MM.1S (cell line): ENCODE results near the gene CD52.

Source experiments
- DNase-seq: peaks from one replicate; pipeline ENCODE4 v3.0.0-alpha.2; 2015
- H2AFZ ChIP-seq: fragments of 300-600 bp; sonication (generic); 2 replicates; pipeline ENCODE4 v1.6.0; 2016; ENCODE audit warnings: antibody characterized with exemption, low read length
- H3F3A ChIP-seq: fragments of 300-600 bp; sonication (generic); 2 replicates; pipeline ENCODE4 v1.6.1; 2016; ENCODE audit warnings: mild to moderate bottlenecking, antibody characterized with exemption, low read length, moderate library complexity, mixed read lengths; ENCODE audit not compliant: insufficient read depth
- H3K27ac ChIP-seq: fragments of 300-600 bp; sonication (generic); 2 replicates; pipeline ENCODE4 v1.5.1; 2016; ENCODE audit warnings: mild to moderate bottlenecking, low read length
- H3K27me3 ChIP-seq: fragments of 300-600 bp; sonication (generic); replicated peaks from 2 replicates; pipeline ENCODE4 v1.6.0; 2016; ENCODE audit warnings: low read length; ENCODE audit not compliant: insufficient read depth
- H3K36me3 ChIP-seq: fragments of 300-600 bp; sonication (generic); replicated peaks from 2 replicates; pipeline ENCODE4 v1.6.1; 2016; ENCODE audit warnings: mild to moderate bottlenecking, low read length, mixed read lengths; ENCODE audit not compliant: insufficient read depth
- H3K4me1 ChIP-seq: fragments of 300-600 bp; sonication (generic); 2 replicates; pipeline ENCODE4 v1.6.1; 2016; ENCODE audit warnings: low read length, mixed read lengths
- H3K4me2 ChIP-seq: fragments of 300-600 bp; sonication (generic); 2 replicates; pipeline ENCODE4 v1.6.0; 2016; ENCODE audit warnings: low read depth, low read length
- H3K4me3 ChIP-seq: fragments of 300-600 bp; sonication (generic); 2 replicates; pipeline ENCODE4 v1.5.1; 2016; ENCODE audit warnings: low read length, mixed read lengths
- H3K79me2 ChIP-seq: fragments of 300-600 bp; sonication (generic); 2 replicates; pipeline ENCODE4 v1.6.1; 2016; ENCODE audit warnings: mixed run types, low read length, mixed read lengths
- H3K9ac ChIP-seq: fragments of 300-600 bp; sonication (generic); 2 replicates; pipeline ENCODE4 v1.6.1; 2016; ENCODE audit warnings: low read length, mixed read lengths
- H3K9me2 ChIP-seq: fragments of 300-600 bp; sonication (generic); replicated peaks from 2 replicates; pipeline ENCODE4 v1.6.1; 2016; ENCODE audit warnings: mild to moderate bottlenecking, low read length, mixed read lengths; ENCODE audit not compliant: insufficient read depth
- H3K9me3 ChIP-seq: fragments of 300-600 bp; sonication (generic); replicated peaks from 2 replicates; pipeline ENCODE4 v1.6.1; 2016; ENCODE audit warnings: mild to moderate bottlenecking, low read length, mixed read lengths; ENCODE audit not compliant: insufficient read depth
- H4K20me1 ChIP-seq: fragments of 300-600 bp; sonication (generic); 2 replicates; pipeline ENCODE4 v1.6.1; 2016; ENCODE audit warnings: mild to moderate bottlenecking, low read length, moderate library complexity, mixed read lengths; ENCODE audit not compliant: insufficient read depth
- EZH2 ChIP-seq: fragments of 300-600 bp; sonication (generic); optimal IDR thresholded peaks from 2 replicates; pipeline ENCODE3; 2017; ENCODE audit warnings: low read depth, mild to moderate bottlenecking, antibody characterized with exemption, low read length, mixed read lengths
- EZH2phosphoT487 ChIP-seq: fragments of 300-600 bp; sonication (generic); IDR thresholded peaks from 2 replicates; pipeline ENCODE4 v1.6.1; 2018; ENCODE audit warnings: antibody characterized with exemption, low read length
- TF ChIP-seq, protein P1 (sequence below): fragments of 300-600 bp; sonication (generic); IDR thresholded peaks from 2 replicates; pipeline ENCODE4 v1.5.1; 2016; ENCODE audit warnings: antibody characterized with exemption, low read length, mixed read lengths

Gene CD52

DNA sequence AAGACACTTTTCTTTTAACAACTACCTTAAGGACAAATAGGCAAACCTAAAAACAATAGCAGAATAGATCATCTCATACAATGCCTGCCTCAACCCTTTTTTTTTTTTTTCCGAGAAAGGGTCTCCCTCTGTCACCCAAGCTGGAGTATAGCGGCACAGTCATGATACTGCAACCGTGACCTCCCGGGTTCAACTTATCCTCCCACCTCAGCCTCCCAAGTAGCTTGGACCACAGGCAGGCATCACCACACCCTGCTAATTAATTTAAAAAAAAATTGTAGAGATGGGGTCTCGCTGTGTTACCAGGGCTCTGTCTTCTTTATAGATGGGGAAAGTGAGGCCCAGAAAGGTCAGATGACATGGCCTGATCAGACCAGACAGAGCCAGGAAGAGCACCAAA lies 29.9 kb upstream of the CD52 start:
- no peak for DNase-seq
- peaks cover 16% of the 10 kb centered on the region for H3F3A ChIP-seq
- peak overlapping the region; percentile 74; the same call in 1 of the 2 replicates for H3K27ac ChIP-seq
- no peaks in the 10 kb centered on the region for H4K20me1 ChIP-seq
- no peak overlapping the region for H3K4me3 ChIP-seq
- no peak overlapping the region for H2AFZ ChIP-seq
- TF ChIP-seq EZH2phosphoT487 (no peak), EZH2 (no peak)
- TF ChIP-seq, protein P1, sequence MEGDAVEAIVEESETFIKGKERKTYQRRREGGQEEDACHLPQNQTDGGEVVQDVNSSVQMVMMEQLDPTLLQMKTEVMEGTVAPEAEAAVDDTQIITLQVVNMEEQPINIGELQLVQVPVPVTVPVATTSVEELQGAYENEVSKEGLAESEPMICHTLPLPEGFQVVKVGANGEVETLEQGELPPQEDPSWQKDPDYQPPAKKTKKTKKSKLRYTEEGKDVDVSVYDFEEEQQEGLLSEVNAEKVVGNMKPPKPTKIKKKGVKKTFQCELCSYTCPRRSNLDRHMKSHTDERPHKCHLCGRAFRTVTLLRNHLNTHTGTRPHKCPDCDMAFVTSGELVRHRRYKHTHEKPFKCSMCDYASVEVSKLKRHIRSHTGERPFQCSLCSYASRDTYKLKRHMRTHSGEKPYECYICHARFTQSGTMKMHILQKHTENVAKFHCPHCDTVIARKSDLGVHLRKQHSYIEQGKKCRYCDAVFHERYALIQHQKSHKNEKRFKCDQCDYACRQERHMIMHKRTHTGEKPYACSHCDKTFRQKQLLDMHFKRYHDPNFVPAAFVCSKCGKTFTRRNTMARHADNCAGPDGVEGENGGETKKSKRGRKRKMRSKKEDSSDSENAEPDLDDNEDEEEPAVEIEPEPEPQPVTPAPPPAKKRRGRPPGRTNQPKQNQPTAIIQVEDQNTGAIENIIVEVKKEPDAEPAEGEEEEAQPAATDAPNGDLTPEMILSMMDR: no peak
- H3K9me3 ChIP-seq: no peaks in the 10 kb centered on the region
- H3K9me2 ChIP-seq: no peaks in the 10 kb centered on the region
- H3K27me3 ChIP-seq: no peaks in the 10 kb centered on the region
- peak overlapping the region; percentile 48; the same call in 1 of the 2 replicates for H3K4me2 ChIP-seq
- H3K4me1 ChIP-seq: peaks cover 34% of the 10 kb centered on the region
- H3K79me2 ChIP-seq: no peaks in the 10 kb centered on the region
- H3K9ac ChIP-seq: peak overlapping the region; percentile 14; the same call in 1 of the 2 replicates
- H3K36me3 ChIP-seq: no peaks in the 10 kb centered on the region

GRCh38 chr1:26288311-26288941 lies 29.3 kb upstream of the CD52 start:
- Histone ChIP-seq H3K27ac (peak overlapping the region; percentile 74; the same call in 1 of the 2 replicates), H3K4me3 (no peak overlapping the region), H3K36me3 (no peaks in the 10 kb centered on the region), H2AFZ (no peak overlapping the region), H3K4me1 (peaks cover 34% of the 10 kb centered on the region), H3K9me3 (no peaks in the 10 kb centered on the region), H3K27me3 (no peaks in the 10 kb centered on the region), H3K9ac (no peak overlapping the region), H4K20me1 (no peaks in the 10 kb centered on the region), H3F3A (peaks cover 16% of the 10 kb centered on the region), H3K79me2 (no peaks in the 10 kb centered on the region), H3K9me2 (no peaks in the 10 kb centered on the region), H3K4me2 (no peak overlapping the region)
- no peak for DNase-seq
- no peak for TF ChIP-seq EZH2
- TF ChIP-seq, protein P1: no peak
- TF ChIP-seq EZH2phosphoT487: no peak

- no peak overlapping the region for H3K27ac ChIP-seq
- H3K79me2 ChIP-seq: no peaks in the 10 kb centered on the region
- H3K36me3 ChIP-seq: no peaks in the 10 kb centered on the region
- H3K9ac ChIP-seq: no peak overlapping the region
- H3K9me2 ChIP-seq: no peaks in the 10 kb centered on the region
- peaks cover 16% of the 10 kb centered on the region for H3F3A ChIP-seq
- no peaks in the 10 kb centered on the region for H3K27me3 ChIP-seq
- H2AFZ ChIP-seq: no peak overlapping the region
- H3K4me2 ChIP-seq: no peak overlapping the region
- peaks cover 34% of the 10 kb centered on the region for H3K4me1 ChIP-seq
- H3K9me3 ChIP-seq: no peaks in the 10 kb centered on the region
- TF ChIP-seq EZH2phosphoT487 (no peak), EZH2 (no peak)
- TF ChIP-seq, protein P1: no peak
- DNase-seq: no peak
- no peak overlapping the region for H3K4me3 ChIP-seq
- H4K20me1 ChIP-seq: no peaks in the 10 kb centered on the region
Measured at GRCh38 chr1:26289158-26290059, 28.3 kb upstream of the CD52 start.
